Astrocyte of the cerebellum (primary cell): ENCODE data around the gene XXYLT1.
"Not testable (repeated sequence)": the region's sequence is repeated elsewhere in the genome, so short reads cannot be mapped to it uniquely, and the experiment has no call there.

Source experiments
- DNase-seq: peaks from one replicate; pipeline ENCODE4 v3.0.0-alpha.2; 2011; ENCODE audit warnings: low read depth
- H3K4me3 ChIP-seq: 2 replicates; pipeline ENCODE4 v1.5.1; 2011; ENCODE audit warnings: mild to moderate bottlenecking, low read depth, low read length, moderate library complexity
- in situ Hi-C: cut with HindIII; loops from 2 replicates; pipeline ENCODE4 v1.10.0; 2017; ENCODE audit warnings: low sequenced_read_pairs
- TF ChIP-seq, protein P1 (sequence below): IDR thresholded peaks from 2 replicates; pipeline ENCODE4 v1.5.1; 2012; ENCODE audit warnings: low read length, low read depth, moderate library complexity, mild to moderate bottlenecking; ENCODE audit errors: missing control alignments

XXYLT1 gene

GRCh38 chr3:195221876-195222617 is 48.9 kb downstream of the XXYLT1 start:
- no peak for DNase-seq

GRCh38 chr3:195221015-195221853 is 49.7 kb downstream of the XXYLT1 start:
- TF ChIP-seq, protein P1, sequence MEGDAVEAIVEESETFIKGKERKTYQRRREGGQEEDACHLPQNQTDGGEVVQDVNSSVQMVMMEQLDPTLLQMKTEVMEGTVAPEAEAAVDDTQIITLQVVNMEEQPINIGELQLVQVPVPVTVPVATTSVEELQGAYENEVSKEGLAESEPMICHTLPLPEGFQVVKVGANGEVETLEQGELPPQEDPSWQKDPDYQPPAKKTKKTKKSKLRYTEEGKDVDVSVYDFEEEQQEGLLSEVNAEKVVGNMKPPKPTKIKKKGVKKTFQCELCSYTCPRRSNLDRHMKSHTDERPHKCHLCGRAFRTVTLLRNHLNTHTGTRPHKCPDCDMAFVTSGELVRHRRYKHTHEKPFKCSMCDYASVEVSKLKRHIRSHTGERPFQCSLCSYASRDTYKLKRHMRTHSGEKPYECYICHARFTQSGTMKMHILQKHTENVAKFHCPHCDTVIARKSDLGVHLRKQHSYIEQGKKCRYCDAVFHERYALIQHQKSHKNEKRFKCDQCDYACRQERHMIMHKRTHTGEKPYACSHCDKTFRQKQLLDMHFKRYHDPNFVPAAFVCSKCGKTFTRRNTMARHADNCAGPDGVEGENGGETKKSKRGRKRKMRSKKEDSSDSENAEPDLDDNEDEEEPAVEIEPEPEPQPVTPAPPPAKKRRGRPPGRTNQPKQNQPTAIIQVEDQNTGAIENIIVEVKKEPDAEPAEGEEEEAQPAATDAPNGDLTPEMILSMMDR, result no peak
- in situ Hi-C loops, result no loop called here
- DNase-seq, result no peak

More at GRCh38 chr3:195221876-195222617, 48.9 kb downstream of the XXYLT1 start:
- H3K4me3 ChIP-seq, result no peak overlapping the region
- TF ChIP-seq, protein P1, result no peak
- in situ Hi-C loops, result no loop called here

DNA sequence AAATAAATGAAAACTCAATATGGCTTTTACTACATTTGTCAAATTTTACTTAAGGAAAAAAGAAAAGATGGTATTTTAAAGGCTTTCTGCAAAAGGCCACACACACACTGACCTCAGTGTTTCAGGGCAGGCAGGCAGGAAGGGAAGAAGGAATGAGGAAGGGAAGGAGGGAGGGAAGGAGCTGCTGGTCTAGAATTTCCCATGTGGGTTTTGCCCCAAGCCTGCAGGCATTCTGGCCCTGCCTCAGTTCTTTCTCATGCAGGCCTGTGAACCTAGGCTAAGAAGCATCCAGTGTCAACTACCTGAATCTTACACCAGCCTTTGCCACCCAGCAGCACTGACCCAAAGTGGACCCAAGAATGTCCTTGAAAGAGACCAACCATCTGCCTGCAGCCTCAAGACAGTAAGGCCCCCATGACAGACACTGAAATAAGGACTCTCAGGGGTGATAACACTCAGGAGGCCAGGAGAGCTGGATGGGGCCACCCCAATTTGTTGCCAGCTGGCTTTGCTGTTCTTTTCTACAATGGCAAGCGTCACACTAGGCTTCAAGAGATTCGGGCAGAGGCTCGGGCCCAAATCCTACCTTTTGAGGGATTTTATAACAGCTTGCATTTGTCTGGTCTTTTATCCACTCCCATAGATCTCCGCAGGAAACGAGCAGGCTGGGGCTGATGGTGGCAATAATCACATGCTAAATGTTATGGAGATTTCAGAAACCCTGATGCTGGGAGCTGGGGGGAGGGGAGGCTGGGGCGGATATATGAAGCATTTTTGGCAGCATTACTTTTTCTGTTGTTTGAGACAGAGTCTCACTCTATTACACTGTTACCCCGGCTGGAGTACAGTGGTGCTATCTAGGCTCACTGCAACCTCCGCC is 51.4 kb downstream of the XXYLT1 start:
- TF ChIP-seq, protein P1, result no peak
- H3K4me3 ChIP-seq, result no peak overlapping the region
- in situ Hi-C loops, result no loop called here
- DNase-seq, result no peak

More at GRCh38 chr3:195221015-195221853, 49.7 kb downstream of the XXYLT1 start:
- no peak overlapping the region for H3K4me3 ChIP-seq

DNA sequence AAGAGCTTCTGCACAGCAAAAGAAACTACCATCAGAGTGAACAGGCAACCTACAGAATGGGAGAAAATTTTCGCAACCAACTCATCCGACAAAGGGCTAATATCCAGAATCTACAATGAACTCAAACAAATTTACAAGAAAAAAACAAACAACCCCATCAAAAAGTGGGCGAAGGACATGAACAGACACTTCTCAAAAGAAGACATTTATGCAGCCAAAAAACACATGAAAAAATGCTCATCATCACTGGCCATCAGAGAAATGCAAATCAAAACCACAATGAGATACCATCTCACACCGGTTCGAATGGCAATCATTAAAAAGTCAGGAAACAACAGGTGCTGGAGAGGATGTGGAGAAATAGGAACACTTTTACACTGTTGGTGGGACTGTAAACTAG is 52.6 kb downstream of the XXYLT1 start:
- H3K4me3 ChIP-seq, in situ Hi-C loops, DNase-seq: not testable (repeated sequence)

- DNase-seq, H3K4me3 ChIP-seq, in situ Hi-C loops: not testable (repeated sequence)
These were observed 55.4 kb downstream of the XXYLT1 start for GRCh38 chr3:195215576-195215975.

DNA sequence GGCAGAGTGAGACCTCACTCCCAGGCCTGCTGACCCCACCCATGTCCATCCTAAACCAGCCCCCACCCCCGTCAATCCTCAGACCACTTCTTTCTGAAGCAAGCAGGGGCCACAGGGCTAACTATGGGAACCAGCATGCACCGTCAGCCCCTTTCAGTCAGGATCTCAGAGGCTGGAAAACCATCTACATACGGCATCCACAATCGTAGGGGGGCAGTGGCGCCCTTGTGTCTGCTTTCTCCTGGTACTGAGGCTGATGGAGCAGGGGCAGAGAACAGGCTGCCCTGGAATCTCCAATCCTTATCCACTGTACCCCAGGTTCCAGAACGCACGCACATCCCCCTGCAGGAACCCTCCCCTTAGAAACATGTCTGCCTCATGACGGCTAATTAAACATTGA is 56.6 kb downstream of the XXYLT1 start:
- TF ChIP-seq, protein P1, result no peak
- in situ Hi-C loops, result no loop called here
- no peak overlapping the region for H3K4me3 ChIP-seq
- DNase-seq, result no peak

GRCh38 chr3:195213639-195214315 is 57.2 kb downstream of the XXYLT1 start:
- in situ Hi-C loops, result no loop called here
- H3K4me3 ChIP-seq, result no peak overlapping the region
- DNase-seq, result no peak
- TF ChIP-seq, protein P1, result no peak
